ENCODE measurements around the gene NCK2. TPM values are rescaled to one million over a fixed set of nuclear protein-coding genes. Genes with fewer than 3 reads are reported as not detected.

The NCK2 gene
- total RNA-seq, 4 donors from 2014 or later: 46.0 to 62.6 (median 55.3) TPM

DNA sequence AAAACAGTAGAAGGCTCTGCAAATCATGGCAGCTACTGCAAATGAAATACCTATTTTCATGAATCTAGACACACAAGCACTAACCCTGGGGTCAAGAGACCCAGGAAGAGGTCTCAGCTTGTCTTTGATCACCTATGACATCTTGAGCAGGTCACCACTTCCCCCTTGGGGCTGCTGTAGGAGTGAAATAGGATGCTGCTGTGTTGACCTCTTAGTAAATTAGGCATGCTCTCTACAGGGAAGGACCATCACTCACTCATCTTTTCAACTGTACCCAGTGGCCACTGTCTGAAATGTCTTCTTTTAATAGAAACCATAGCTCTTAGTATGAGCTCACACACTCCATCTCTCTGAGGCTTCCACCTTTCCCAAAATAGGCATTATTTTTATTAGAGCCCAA, 83.8 kb downstream of the NCK2 start:
- no peak for TF ChIP-seq POLR2A (IDR thresholded peaks at IDR 0.05)
- TF ChIP-seq, protein P1, sequence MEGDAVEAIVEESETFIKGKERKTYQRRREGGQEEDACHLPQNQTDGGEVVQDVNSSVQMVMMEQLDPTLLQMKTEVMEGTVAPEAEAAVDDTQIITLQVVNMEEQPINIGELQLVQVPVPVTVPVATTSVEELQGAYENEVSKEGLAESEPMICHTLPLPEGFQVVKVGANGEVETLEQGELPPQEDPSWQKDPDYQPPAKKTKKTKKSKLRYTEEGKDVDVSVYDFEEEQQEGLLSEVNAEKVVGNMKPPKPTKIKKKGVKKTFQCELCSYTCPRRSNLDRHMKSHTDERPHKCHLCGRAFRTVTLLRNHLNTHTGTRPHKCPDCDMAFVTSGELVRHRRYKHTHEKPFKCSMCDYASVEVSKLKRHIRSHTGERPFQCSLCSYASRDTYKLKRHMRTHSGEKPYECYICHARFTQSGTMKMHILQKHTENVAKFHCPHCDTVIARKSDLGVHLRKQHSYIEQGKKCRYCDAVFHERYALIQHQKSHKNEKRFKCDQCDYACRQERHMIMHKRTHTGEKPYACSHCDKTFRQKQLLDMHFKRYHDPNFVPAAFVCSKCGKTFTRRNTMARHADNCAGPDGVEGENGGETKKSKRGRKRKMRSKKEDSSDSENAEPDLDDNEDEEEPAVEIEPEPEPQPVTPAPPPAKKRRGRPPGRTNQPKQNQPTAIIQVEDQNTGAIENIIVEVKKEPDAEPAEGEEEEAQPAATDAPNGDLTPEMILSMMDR (IDR thresholded peaks at IDR 0.05): no peak
- Histone ChIP-seq H3K4me1 (peaks cover 14% of the 10 kb centered on the region in 2 donors), H3K36me3 (no peaks in the 10 kb centered on the region), H3K27ac (no peak overlapping the region), H3K4me3 (replicated peaks in 1 of 3) (no peak overlapping the region), H3K27me3 (no peaks in the 10 kb centered on the region), H3K9me3 (no peaks in the 10 kb centered on the region)
- DNase-seq: no peak
- intact Hi-C loops (cut with DNase I): loop anchor here (10.0 kb wide), 1 partner anchor 56 kb away; no protein-coding TSS in a partner anchor

- DNase-seq: no peak
- no peaks in the 10 kb centered on the region for H3K27me3 ChIP-seq
- no peak overlapping the region for H3K4me3 ChIP-seq (replicated peaks in 1 of 3)
- no peaks in the 10 kb centered on the region for H3K36me3 ChIP-seq
- H3K9me3 ChIP-seq: no peaks in the 10 kb centered on the region
- H3K27ac ChIP-seq: no peak overlapping the region
- H3K4me1 ChIP-seq: peaks cover 0 to 18% of the 10 kb centered on the region in 2 donors
- WGBS, 2 donors: 84 to 92% methylated on average over 1 of the region's 1 CpG
- intact Hi-C loops (cut with DNase I): no loop called here
- TF ChIP-seq, protein P1 (IDR thresholded peaks at IDR 0.05): no peak
- TF ChIP-seq POLR2A (IDR thresholded peaks at IDR 0.05): no peak
Observed at GRCh38 chr2:105834931-105835330, 90.2 kb downstream of the NCK2 start.

- Histone ChIP-seq H3K27ac (no peak overlapping the region), H3K36me3 (no peaks in the 10 kb centered on the region), H3K4me3 (replicated peaks in 1 of 3) (no peak overlapping the region), H3K9me3 (no peaks in the 10 kb centered on the region), H3K27me3 (no peaks in the 10 kb centered on the region), H3K4me1 (peaks cover 0 to 19% of the 10 kb centered on the region in 2 donors)
- DNase-seq: no peak
- intact Hi-C loops (cut with DNase I): no loop called here
- TF ChIP-seq, protein P1 (IDR thresholded peaks at IDR 0.05): no peak
- TF ChIP-seq POLR2A (IDR thresholded peaks at IDR 0.05): no peak
- 96% methylated on average over 4 of the region's 4 CpGs for WGBS, 2 donors
Observed at GRCh38 chr2:105836341-105836740, 91.6 kb downstream of the NCK2 start.

DNA sequence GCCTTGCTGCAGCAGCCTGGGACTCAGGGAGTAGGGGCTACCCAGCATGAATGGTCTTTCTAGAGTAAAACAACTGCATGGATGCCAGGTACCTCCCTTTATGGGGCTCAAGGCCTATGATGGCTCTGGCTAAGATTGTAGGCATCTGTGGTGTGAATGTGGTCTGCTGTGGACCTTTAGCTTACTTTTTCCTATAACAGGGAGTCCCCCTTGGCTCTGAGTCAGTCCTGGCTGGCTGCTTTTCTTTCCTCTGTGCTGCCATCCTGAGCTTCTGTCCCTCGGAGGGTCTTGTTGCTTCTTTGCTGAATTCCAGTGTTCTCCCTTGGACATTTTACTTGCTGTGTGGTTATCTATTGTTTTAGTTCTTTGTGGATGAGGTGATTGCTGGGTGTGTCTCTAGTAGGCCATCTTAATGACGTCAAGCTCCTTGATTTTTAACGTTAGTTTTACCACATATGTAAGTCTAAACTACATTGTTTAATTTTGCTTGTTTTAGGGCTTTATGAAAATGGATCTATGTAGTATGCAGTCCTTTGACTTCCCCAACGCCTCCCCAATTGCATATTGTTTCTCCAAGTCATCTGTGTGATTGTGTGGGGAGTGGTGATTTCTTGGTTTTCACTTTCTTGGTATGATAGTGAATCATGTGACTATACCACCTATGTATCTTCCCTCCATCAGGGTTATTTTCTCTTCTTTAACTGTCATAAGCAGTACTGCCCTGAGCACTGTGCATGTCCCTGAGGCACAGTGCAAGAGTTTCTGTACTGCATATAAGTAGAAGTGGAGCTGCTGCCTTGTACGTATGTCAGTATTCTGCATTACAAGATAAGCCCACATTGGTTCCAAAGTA, 92.4 kb downstream of the NCK2 start:
- H3K36me3 ChIP-seq: no peaks in the 10 kb centered on the region
- H3K27ac ChIP-seq: no peak overlapping the region
- peaks cover 0 to 27% of the 10 kb centered on the region in 2 donors for H3K4me1 ChIP-seq
- TF ChIP-seq, protein P1 (IDR thresholded peaks at IDR 0.05): no peak
- no peak for TF ChIP-seq POLR2A (IDR thresholded peaks at IDR 0.05)
- H3K9me3 ChIP-seq: no peaks in the 10 kb centered on the region
- DNase-seq: no peak
- H3K4me3 ChIP-seq (replicated peaks in 1 of 3): no peak overlapping the region
- H3K27me3 ChIP-seq: no peaks in the 10 kb centered on the region
- intact Hi-C loops (cut with DNase I): no loop called here
- WGBS, 2 donors: 91 to 97% methylated on average over 5 of the region's 5 CpGs

DNA sequence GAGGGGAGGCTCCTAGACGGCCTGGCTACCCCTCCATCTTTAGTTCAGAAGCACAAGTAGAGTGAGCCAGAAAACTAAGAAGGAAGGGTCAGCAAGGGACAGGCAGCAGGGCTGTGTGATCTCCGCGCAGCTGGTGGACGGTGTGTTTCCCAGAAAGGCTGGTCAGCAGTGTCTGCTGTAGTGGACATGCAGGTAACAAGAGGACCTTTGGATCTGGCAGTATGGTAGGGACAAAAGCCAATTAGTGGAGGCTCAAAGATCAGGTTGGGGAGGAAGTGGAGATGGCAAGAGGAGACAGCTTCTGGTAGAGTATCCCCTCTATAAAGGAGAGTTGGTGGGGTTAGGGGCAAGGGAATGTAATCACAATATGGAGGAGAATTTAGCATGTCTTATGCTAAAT, 95.1 kb downstream of the NCK2 start:
- no peak for DNase-seq
- Histone ChIP-seq H3K27ac (no peak overlapping the region), H3K4me1 (peaks cover 0 to 41% of the 10 kb centered on the region in 2 donors), H3K4me3 (replicated peaks in 1 of 3) (no peak overlapping the region), H3K9me3 (no peaks in the 10 kb centered on the region), H3K36me3 (no peaks in the 10 kb centered on the region), H3K27me3 (no peaks in the 10 kb centered on the region)
- 66 to 89% methylated on average over 4 of the region's 4 CpGs for WGBS, 2 donors
- TF ChIP-seq POLR2A (IDR thresholded peaks at IDR 0.05): no peak
- TF ChIP-seq, protein P1 (IDR thresholded peaks at IDR 0.05): no peak
- intact Hi-C loops (cut with DNase I): no loop called here

All from thyroid gland (tissue), 4 donors.